Liver (tissue), 9 donors: ENCODE data around the gene SPTLC2. TPM values are rescaled to one million over a fixed set of nuclear protein-coding genes. Genes with fewer than 3 reads are reported as not detected.
"Not testable (repeated sequence)": the region's sequence is repeated elsewhere in the genome, so short reads cannot be mapped to it uniquely, and the experiment has no call there.

Experiments
- DNase-seq: peaks from one replicate; pipeline ENCODE4 v3.0.0-alpha.2; 2017; ENCODE audit warnings: low spot score
- H3K27ac ChIP-seq, 2 donors: one replicate each; pipeline ENCODE4 v1.7.0; 2013; ENCODE audit warnings: inconsistent platforms in 2 of 2, low read length in 2 of 2, control low read depth in 1 of 2, low read depth in 1 of 2, mild to moderate bottlenecking in 1 of 2
- H3K27me3 ChIP-seq, 4 donors: one replicate each; pipeline versions ENCODE4 v1.6.1 to v1.7.0; 2013; ENCODE audit warnings: low read length in 3 of 4, inconsistent platforms in 1 of 4, mild to moderate bottlenecking in 1 of 4, moderate library complexity in 1 of 4; ENCODE audit not compliant: control insufficient read depth in 4 of 4, insufficient read depth in 4 of 4
- H3K36me3 ChIP-seq, 4 donors: one replicate each; pipeline versions ENCODE4 v1.6.1 to v1.7.0; 2013; ENCODE audit warnings: low read length in 3 of 4, mild to moderate bottlenecking in 3 of 4, low read depth in 1 of 4, moderate library complexity in 1 of 4; ENCODE audit not compliant: control insufficient read depth in 4 of 4, insufficient read depth in 3 of 4
- H3K4me1 ChIP-seq, 4 donors: one replicate each; pipeline versions ENCODE4 v1.6.1 to v1.7.0; 2013; ENCODE audit warnings: low read length in 3 of 4, mild to moderate bottlenecking in 3 of 4, moderate library complexity in 1 of 4; ENCODE audit not compliant: control insufficient read depth in 4 of 4, insufficient read depth in 4 of 4
- H3K4me3 ChIP-seq, 3 donors: one replicate each; pipeline versions ENCODE4 v1.6.1 to v1.7.0; 2013; ENCODE audit warnings: low read length in 3 of 3, control low read depth in 1 of 3, low read depth in 1 of 3, mild to moderate bottlenecking in 1 of 3
- H3K9ac ChIP-seq, 2 donors: one replicate each; pipeline ENCODE4 v1.7.0; 2013; ENCODE audit warnings: low read length in 2 of 2, mild to moderate bottlenecking in 2 of 2, moderate library complexity in 2 of 2, control low read depth in 1 of 2, low read depth in 1 of 2
- H3K9me3 ChIP-seq, 4 donors: one replicate each; pipeline versions ENCODE4 v1.6.1 to v1.7.0; 2013; ENCODE audit warnings: low read length in 3 of 4; ENCODE audit not compliant: control insufficient read depth in 4 of 4
- CTCF ChIP-seq: fragments of 150-350 bp; IDR thresholded peaks from 2 replicates; pipeline ENCODE4 v1.5.1; 2017; ENCODE audit warnings: improper control_type of control experiment, low read depth, low read length; ENCODE audit not compliant: missing input control
- FOXA2 ChIP-seq: IDR thresholded peaks from 2 replicates; pipeline ENCODE4 v1.6.1; 2016; ENCODE audit warnings: antibody characterized with exemption
- HNF4A ChIP-seq, 2 donors: conservative IDR thresholded peaks; 2 replicates each; pipeline ENCODE4 v1.6.1; 2016; ENCODE audit warnings: antibody characterized with exemption in 2 of 2, mild to moderate bottlenecking in 2 of 2
- JUND ChIP-seq, 2 donors: IDR thresholded peaks; 2 replicates each; pipeline ENCODE4 v1.6.1; 2016; ENCODE audit warnings: antibody characterized with exemption in 2 of 2
- NR2F2 ChIP-seq: IDR thresholded peaks from 2 replicates; pipeline ENCODE4 v1.6.1; 2016; ENCODE audit warnings: antibody characterized with exemption
- REST ChIP-seq: IDR thresholded peaks from 2 replicates; pipeline ENCODE4 v1.6.1; 2016; ENCODE audit warnings: antibody characterized with exemption, mild to moderate bottlenecking
- SP1 ChIP-seq: IDR thresholded peaks from 2 replicates; pipeline ENCODE4 v1.6.1; 2018; ENCODE audit warnings: antibody characterized with exemption, mild to moderate bottlenecking
- ZBTB33 ChIP-seq: IDR thresholded peaks from 2 replicates; pipeline ENCODE4 v1.6.1; 2016; ENCODE audit warnings: antibody characterized with exemption
- WGBS: extraction: QIAGEN DNeasy Blood & Tissue Kit; methylation state at CpG from one replicate; pipeline ENCODE4 v1.1.7; 2013; 5-methylcytosine and 5-hydroxymethylcytosine counted together
- polyA plus RNA-seq, 2 donors: library from polyadenylated mRNA; stranded (reverse) in 1 of 2; unstranded in 1 of 2; fragments of 200-250 nt in 1 of 2; fragments of >200 nt in 1 of 2; fragmentation: Nextera tagmentation in 1 of 2; extraction: Ambion mirVana in 1 of 2; gene quantifications; one replicate each; pipeline versions ENCODE4 v1.2.1 to v1.2.3, GENCODE V29; 2013 to 2015
- total RNA-seq, 2 donors: library from RNA; depleted of rRNA; stranded (reverse); fragments of >200 nt; gene quantifications; one replicate each; pipeline ENCODE4 v1.2.3, GENCODE V29; 2014
- TF ChIP-seq, protein P1 (sequence below): IDR thresholded peaks from 2 replicates; pipeline ENCODE4 v1.6.1; 2016; ENCODE audit warnings: antibody characterized with exemption
- donor health status: healthy.
- donor health status: healthy.
- donor health status: healthy.
- donor health status: healthy.
- donor health status: healthy.

SPTLC2 gene
- total and polyA plus RNA-seq, 4 donors: 3.9 to 19.2 (median 9.9) TPM

DNA sequence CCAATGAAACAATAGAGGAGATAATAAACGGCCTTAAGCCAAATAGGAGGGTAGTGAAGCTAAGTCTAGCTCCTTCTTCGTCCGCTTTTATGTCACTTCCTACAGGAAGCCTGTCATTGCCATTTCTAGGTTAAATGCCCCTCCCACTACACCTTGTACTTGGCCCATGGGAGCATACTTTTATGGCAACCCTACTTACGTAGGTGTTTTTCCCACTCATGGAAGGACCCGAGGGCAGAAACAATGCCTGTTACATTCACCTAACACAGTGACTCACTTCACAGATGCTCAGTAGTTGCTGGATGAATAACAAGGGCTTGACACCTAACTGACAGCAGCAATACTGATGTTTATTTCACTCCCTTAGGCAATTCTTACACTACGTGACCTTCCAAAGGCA is 46.9 kb upstream of the SPTLC2 start:
- H3K27me3 ChIP-seq: no peaks in the 10 kb centered on the region
- TF ChIP-seq ZBTB33 (no peak), NR2F2 (no peak), CTCF (no peak), HNF4A (conservative IDR thresholded peaks at IDR 0.05) (no peak)
- TF ChIP-seq, protein P1, sequence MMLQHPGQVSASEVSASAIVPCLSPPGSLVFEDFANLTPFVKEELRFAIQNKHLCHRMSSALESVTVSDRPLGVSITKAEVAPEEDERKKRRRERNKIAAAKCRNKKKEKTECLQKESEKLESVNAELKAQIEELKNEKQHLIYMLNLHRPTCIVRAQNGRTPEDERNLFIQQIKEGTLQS: no peak
- no peak for DNase-seq
- H3K9ac ChIP-seq: no peak overlapping the region
- no peak overlapping the region for H3K4me3 ChIP-seq
- H3K36me3 ChIP-seq: no peaks in the 10 kb centered on the region
- H3K9me3 ChIP-seq: no peaks in the 10 kb centered on the region
- WGBS: 86% methylated on average over 6 of the region's 6 CpGs
- H3K4me1 ChIP-seq: no peaks in the 10 kb centered on the region
- H3K27ac ChIP-seq: no peak overlapping the region

DNA sequence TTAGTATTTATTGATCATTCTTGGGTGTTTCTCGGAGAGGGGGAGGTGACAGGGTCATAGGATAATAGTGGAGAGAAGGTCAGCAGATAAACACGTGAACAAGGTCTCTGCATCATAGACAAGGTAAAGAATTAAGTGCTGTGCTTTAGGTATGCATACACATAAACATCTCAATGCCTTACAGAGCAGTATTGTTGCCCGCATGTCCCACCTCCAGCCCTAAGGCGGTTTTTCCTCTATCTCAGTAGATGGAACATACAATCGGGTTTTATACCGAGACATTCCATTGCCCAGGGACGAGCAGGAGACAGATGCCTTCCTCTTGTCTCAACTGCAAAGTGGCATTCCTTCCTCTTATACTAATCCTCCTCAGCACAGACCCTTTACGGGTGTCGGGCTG is 45.1 kb upstream of the SPTLC2 start:
- 76% methylated on average over 9 of the region's 9 CpGs for WGBS
- not testable (repeated sequence) for H3K27me3 ChIP-seq, H3K9me3 ChIP-seq, H3K27ac ChIP-seq, H3K4me1 ChIP-seq, H3K9ac ChIP-seq, H3K4me3 ChIP-seq, DNase-seq, H3K36me3 ChIP-seq

DNA sequence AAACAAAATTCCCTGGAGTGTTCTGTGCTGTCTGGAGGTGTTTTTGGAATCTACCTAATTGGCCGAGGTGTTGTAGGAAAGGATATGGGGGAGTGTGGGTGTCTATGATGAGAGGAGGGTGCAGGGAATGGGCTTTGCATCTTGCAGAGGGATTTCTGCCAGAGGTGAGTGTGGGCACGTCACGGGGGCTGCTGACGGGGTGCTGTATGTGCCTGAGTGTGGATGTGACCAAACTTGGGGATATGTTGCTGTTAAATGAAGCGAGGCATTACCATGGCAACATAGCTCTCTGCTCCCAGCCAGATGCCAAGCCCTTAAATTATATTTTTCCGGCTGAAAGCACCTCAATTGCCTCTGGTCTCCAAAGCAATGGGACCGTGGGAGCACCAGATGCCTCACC is 44.3 kb upstream of the SPTLC2 start:
- no peak overlapping the region for H3K9ac ChIP-seq
- no peak for DNase-seq

More for the DNA sequence above, 44.3 kb upstream of the SPTLC2 start:
- H3K9me3 ChIP-seq: no peaks in the 10 kb centered on the region
- H3K27me3 ChIP-seq: no peaks in the 10 kb centered on the region
- peaks cover 0 to 4% (median 0%) of the 10 kb centered on the region in 4 donors for H3K4me1 ChIP-seq
- TF ChIP-seq FOXA2 (no peak), HNF4A (conservative IDR thresholded peaks at IDR 0.05) (no peak), JUND (IDR thresholded peaks at IDR 0.05) (no peak), REST (no peak), SP1 (no peak)
- 86% methylated on average over 7 of the region's 7 CpGs for WGBS
- H3K27ac ChIP-seq: no peak overlapping the region
- no peak overlapping the region for H3K4me3 ChIP-seq
- no peaks in the 10 kb centered on the region for H3K36me3 ChIP-seq
